Ishikawa (cell line): ENCODE results near the gene BLOC1S3.

ENCODE experiments used
- CEBPB ChIP-seq: IDR thresholded peaks from 2 replicates; pipeline ENCODE4 v1.6.1; 2012
- CREB1 ChIP-seq: IDR thresholded peaks from 2 replicates; pipeline ENCODE4 v1.6.1; 2012; ENCODE audit warnings: low read depth
- EGR1 ChIP-seq: IDR thresholded peaks from 2 replicates; pipeline ENCODE4 v1.6.1; 2012
- EP300 ChIP-seq: IDR thresholded peaks from 2 replicates; pipeline ENCODE4 v1.6.1; 2012; ENCODE audit warnings: borderline replicate concordance
- MAX ChIP-seq: IDR thresholded peaks from 2 replicates; pipeline ENCODE4 v1.6.1; 2012
- RAD21 ChIP-seq: IDR thresholded peaks from 2 replicates; pipeline ENCODE4 v1.6.1; 2012; ENCODE audit warnings: low read depth
- REST ChIP-seq: IDR thresholded peaks from 2 replicates; pipeline ENCODE4 v1.6.1; 2012; ENCODE audit warnings: low read depth, mild to moderate bottlenecking
- TAF1 ChIP-seq: IDR thresholded peaks from 2 replicates; pipeline ENCODE4 v1.6.1; 2012; ENCODE audit warnings: low read depth, mild to moderate bottlenecking
- TEAD4 ChIP-seq: IDR thresholded peaks from 2 replicates; pipeline ENCODE4 v1.6.1; 2012
- YY1 ChIP-seq: IDR thresholded peaks from 2 replicates; pipeline ENCODE4 v1.6.1; 2012; ENCODE audit warnings: low read depth

GRCh38 chr19:45151821-45152503, 26.6 kb upstream of the BLOC1S3 start:
- TF ChIP-seq EGR1 (no peak), EP300 (no peak), REST (no peak), CEBPB (no peak), TAF1 (no peak), MAX (no peak), CREB1 (no peak), YY1 (no peak), TEAD4 (no peak), RAD21 (no peak)
